Stomach (tissue), 9 donors: ENCODE measurements around the gene KEL. TPM values are rescaled to one million over a fixed set of nuclear protein-coding genes. Genes with fewer than 3 reads are reported as not detected.

ENCODE experiments used
- DNase-seq, 2 donors: peaks; one replicate each; pipeline versions ENCODE4 v3.0.0 to v3.0.0-alpha.2; 2013 to 2019
- H3K27ac ChIP-seq, 5 donors: fragments of 200-600 bp in 4 of 5; sonication (generic) in 4 of 5; one replicate each; pipeline ENCODE4 v1.5.1; 2013 to 2019; ENCODE audit warnings: mild to moderate bottlenecking in 1 of 5, moderate library complexity in 1 of 5
- H3K27me3 ChIP-seq, 3 donors: fragments of 200-600 bp; sonication (generic); one replicate each; pipeline ENCODE4 v1.5.1; 2017 to 2019; ENCODE audit warnings: mixed run types in 1 of 3
- H3K36me3 ChIP-seq, 4 donors: fragments of 200-600 bp; sonication (generic); 1 replicate in 3 of 4; 2 replicates in 1 of 4; pipeline ENCODE4 v1.5.1; 2016 to 2019
- H3K4me1 ChIP-seq, 4 donors: fragments of 200-600 bp; sonication (generic); one replicate each; pipeline ENCODE4 v1.5.1; 2016 to 2019
- H3K4me3 ChIP-seq, 4 donors: fragments of 200-600 bp; sonication (generic) in 3 of 4; one replicate each; pipeline ENCODE4 v1.5.1; 2016 to 2019; ENCODE audit warnings: mild to moderate bottlenecking in 1 of 4
- H3K9me3 ChIP-seq, 4 donors: fragments of 200-600 bp; sonication (generic); one replicate each; pipeline ENCODE4 v1.5.1; 2016 to 2019
- CTCF ChIP-seq, 7 experiments: fragments of 450-650 bp in 4 of 7; fragments of 200-600 bp in 3 of 7; sonication (generic) in 3 of 7; IDR thresholded peaks; one replicate each; pipeline ENCODE4 v1.5.1; 2016 to 2019; ENCODE audit warnings: antibody characterized with exemption in 7 of 7, control low read depth in 2 of 7, mild to moderate bottlenecking in 1 of 7
- EP300 ChIP-seq: sonication (generic); formaldehyde crosslinking; IDR thresholded peaks from one replicate; pipeline ENCODE4 v1.6.1; 2017; ENCODE audit warnings: antibody characterized with exemption
- POLR2A ChIP-seq, 4 donors: fragments of 450-650 bp; IDR thresholded peaks; one replicate each; pipeline ENCODE4 v1.6.1; 2016; ENCODE audit warnings: antibody characterized with exemption in 4 of 4, control low read depth in 2 of 4, mild to moderate bottlenecking in 1 of 4, moderate library complexity in 1 of 4
- POLR2AphosphoS5 ChIP-seq, 3 donors: sonication (generic); formaldehyde crosslinking; IDR thresholded peaks; one replicate each; pipeline ENCODE4 v1.6.1; 2016; ENCODE audit warnings: antibody characterized with exemption in 3 of 3
- WGBS, 5 donors: extraction: QIAGEN DNeasy Blood & Tissue Kit in 3 of 5; methylation state at CpG; one replicate each; pipeline versions ENCODE4 v1.1.5 to v1.1.7; 2013 to 2018; 5-methylcytosine and 5-hydroxymethylcytosine counted together
- intact Hi-C: fragments of 100-400 bp; cut with DNase I; formaldehyde crosslinking; loops from one replicate; pipeline ENCODE4 v1.15.1; 2023; ENCODE audit warnings: low total_unique reads
- polyA plus RNA-seq, 3 donors: library from polyadenylated mRNA; stranded (reverse); fragments of 200-250 nt; gene quantifications; one replicate each; pipeline ENCODE4 v1.2.3, GENCODE V29; 2013
- total RNA-seq, 5 donors: library from RNA; depleted of rRNA; stranded (reverse); fragments of >200 nt; gene quantifications; one replicate each; pipeline versions ENCODE4 v1.1.0 to v1.2.3, GENCODE V29; 2014 to 2016
- donor health status: healthy with polysubstance abuse.
- donor health status: Bipolar disorder and iron deficiency.
- donor health status: healthy.

The KEL gene
- total and polyA plus RNA-seq, 8 donors = 0.85 to 1.5 TPM; not detected in 6

DNA sequence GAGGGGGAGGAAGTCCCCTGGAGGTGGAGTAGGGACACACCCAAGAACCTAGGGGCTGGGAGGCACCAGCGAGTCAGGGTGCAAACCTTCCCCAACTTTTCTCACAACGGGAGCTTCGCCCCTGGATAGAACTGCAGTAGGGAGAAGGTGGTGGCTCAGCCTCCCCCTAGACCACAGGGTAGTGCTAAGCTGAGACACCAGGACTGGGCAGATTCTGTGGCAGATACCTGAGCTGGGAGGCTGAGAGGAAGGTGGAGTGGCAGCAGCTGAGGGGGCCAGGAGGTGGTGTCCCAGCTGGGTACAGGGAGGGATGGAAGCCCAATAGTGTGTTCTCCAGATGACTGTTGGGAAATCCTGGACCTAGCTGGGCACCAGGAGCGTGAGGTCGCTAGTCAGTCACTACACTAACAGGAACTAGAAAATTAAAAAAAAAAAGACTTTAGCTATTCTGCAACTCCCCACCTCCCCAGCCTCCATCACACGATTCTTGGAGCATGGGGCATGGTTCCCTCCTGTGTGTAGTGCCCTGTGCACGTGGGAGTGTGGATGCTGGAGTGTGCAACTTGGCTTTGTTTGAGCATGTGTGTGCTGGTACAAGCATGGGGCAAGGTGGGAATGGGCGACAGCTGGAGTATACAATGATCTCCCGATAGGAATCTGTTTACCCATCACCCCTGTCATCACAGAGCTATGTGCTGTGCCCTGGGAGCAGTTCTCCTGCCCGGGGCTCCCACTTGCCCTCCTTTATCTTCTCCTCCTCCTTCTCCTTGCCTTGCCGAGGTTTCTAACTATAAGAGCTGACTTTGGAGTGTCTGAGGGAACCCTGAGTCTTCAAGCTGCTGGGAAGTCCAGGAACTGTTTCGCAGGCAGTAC is 67.8 kb downstream of the KEL start:
- Histone ChIP-seq H3K27me3 (peaks cover 0 to 26% (median 0%) of the 10 kb centered on the region in 3 donors), H3K27ac (no peak overlapping the region), H3K4me1 (no peaks in the 10 kb centered on the region), H3K4me3 (no peak overlapping the region), H3K36me3 (no peaks in the 10 kb centered on the region), H3K9me3 (no peaks in the 10 kb centered on the region)
- TF ChIP-seq POLR2AphosphoS5 (IDR thresholded peaks at IDR 0.05) (no peak), CTCF (IDR thresholded peaks at IDR 0.05) (no peak), POLR2A (IDR thresholded peaks at IDR 0.05) (no peak), EP300 (no peak)
- intact Hi-C loops = no loop called here
- WGBS, 5 donors = 68 to 75% (median 69%) methylated on average over 12 of the region's 12 CpGs
- no peak for DNase-seq

GRCh38 chr7:142892951-142893350 is 69.2 kb downstream of the KEL start:
- Histone ChIP-seq H3K27ac (no peak overlapping the region), H3K27me3 (peaks cover 0 to 33% (median 0%) of the 10 kb centered on the region in 3 donors), H3K4me3 (no peak overlapping the region), H3K4me1 (no peaks in the 10 kb centered on the region), H3K36me3 (no peaks in the 10 kb centered on the region), H3K9me3 (no peaks in the 10 kb centered on the region)
- no peak for DNase-seq
- TF ChIP-seq POLR2AphosphoS5 (IDR thresholded peaks at IDR 0.05) (no peak), EP300 (no peak), CTCF (IDR thresholded peaks at IDR 0.05) (no peak), POLR2A (IDR thresholded peaks at IDR 0.05) (no peak)
- 78 to 88% (median 86%) methylated on average over 5 of the region's 5 CpGs for whole genome bisulfite sequencing, 5 donors
- intact Hi-C loops = no loop called here

- no peak overlapping the region for H3K4me3 ChIP-seq
- H3K4me1 ChIP-seq = no peaks in the 10 kb centered on the region
- TF ChIP-seq POLR2A (IDR thresholded peaks at IDR 0.05) (no peak), CTCF (IDR thresholded peaks at IDR 0.05) (no peak), EP300 (no peak), POLR2AphosphoS5 (IDR thresholded peaks at IDR 0.05) (no peak)
- H3K9me3 ChIP-seq = no peaks in the 10 kb centered on the region
- intact Hi-C loops = no loop called here
- DNase-seq = no peak
- peaks cover 0 to 32% (median 0%) of the 10 kb centered on the region in 3 donors for H3K27me3 ChIP-seq
- 81 to 91% (median 89%) methylated on average over 10 of the region's 10 CpGs for WGBS, 5 donors
- H3K27ac ChIP-seq = no peak overlapping the region
- no peaks in the 10 kb centered on the region for H3K36me3 ChIP-seq
Measured at GRCh38 chr7:142891490-142892082, 70.6 kb downstream of the KEL start.

Other genes starting within 250 kb of the KEL start
- gene PRSS1, start 212.9 kb downstream of the KEL start, total RNA-seq = 10 to 100 TPM in 1 of 5 donors, 1 to 10 TPM in 1, not detected in 3; 10.0 to 20.4 TPM
- gene PRSS1, start 212.9 kb downstream of the KEL start, polyA plus RNA-seq = 100 to 1,000 TPM in 2 of 3 donors, 10 to 100 TPM in 1; 61.0 to 233 (median 196) TPM
- 10 to 100 TPM in 1 of 5 donors, 1 to 10 TPM in 1, not detected in 3; 1.3 to 86.1 TPM for gene PRSS2, start 191.4 kb downstream of the KEL start, total RNA-seq
- 10 to 100 TPM; 51.4 to 69.4 (median 59.1) TPM for gene PRSS2, start 191.4 kb downstream of the KEL start, polyA plus RNA-seq
- 1 to 10 TPM; 5.4 to 9.6 (median 8.0) TPM for gene EPHB6, start 107.3 kb downstream of the KEL start, total RNA-seq
- 10 to 100 TPM in 2 of 3 donors, 1 to 10 TPM in 1; 6.2 to 23.1 (median 19.3) TPM for gene EPHB6, start 107.3 kb downstream of the KEL start, polyA plus RNA-seq
- 10 to 100 TPM in 2 of 5 donors, 1 to 10 TPM in 2, not detected in 1; 2.6 to 11.7 (median 10.3) TPM for gene TRPV6, start 76.6 kb downstream of the KEL start, total RNA-seq
- 1 to 10 TPM; 4.7 to 7.7 (median 7.4) TPM for gene TRPV6, start 76.6 kb downstream of the KEL start, polyA plus RNA-seq
- gene TRPV5, start 28.6 kb downstream of the KEL start, total RNA-seq = not detected
- gene TRPV5, start 28.6 kb downstream of the KEL start, polyA plus RNA-seq = not detected
- not detected for gene LLCFC1, start 22.9 kb downstream of the KEL start, total RNA-seq
- gene LLCFC1, start 22.9 kb downstream of the KEL start, polyA plus RNA-seq = under 1 TPM in 1 of 3 donors, not detected in 2; 0.18 TPM
- not detected for gene OR9A2, start 64.8 kb upstream of the KEL start, total RNA-seq
- not detected for gene OR9A2, start 64.8 kb upstream of the KEL start, polyA plus RNA-seq
- not detected for gene OR6V1, start 90.0 kb upstream of the KEL start, total RNA-seq
- not detected for gene OR6V1, start 90.0 kb upstream of the KEL start, polyA plus RNA-seq
- not detected for gene PIP, start 169.7 kb upstream of the KEL start, total RNA-seq
- under 1 TPM in 1 of 3 donors, not detected in 2; 0.45 TPM for gene PIP, start 169.7 kb upstream of the KEL start, polyA plus RNA-seq
- not detected for gene TAS2R39, start 221.1 kb upstream of the KEL start, total RNA-seq
- not detected for gene TAS2R39, start 221.1 kb upstream of the KEL start, polyA plus RNA-seq